Kidney epithelial cell (primary cell): Measurements from ENCODE around the gene LACTB. TPM values are rescaled to one million over a fixed set of nuclear protein-coding genes. Genes with fewer than 3 reads are reported as not detected.

ENCODE experiments used
- DNase-seq: peaks from one replicate; pipeline ENCODE4 v3.0.0-alpha.2; 2010; ENCODE audit warnings: low read depth
- H3K27me3 ChIP-seq: 2 replicates; pipeline ENCODE4 v1.6.0; 2011; ENCODE audit warnings: low read length; ENCODE audit not compliant: control insufficient read depth, insufficient read depth
- H3K36me3 ChIP-seq: 2 replicates; pipeline ENCODE4 v1.5.1; 2011; ENCODE audit warnings: low read length; ENCODE audit not compliant: control insufficient read depth, insufficient read depth
- H3K4me3 ChIP-seq: 2 replicates; pipeline ENCODE4 v1.5.1; 2011; ENCODE audit warnings: low read depth, mild to moderate bottlenecking, control low read depth, low read length
- total RNA-seq: library from RNA; depleted of rRNA; stranded (reverse); fragments of >200 nt; gene quantifications from 2 replicates; pipeline ENCODE4 v1.2.3, GENCODE V29; 2015
- TF ChIP-seq, protein P1 (sequence below): IDR thresholded peaks from 2 replicates; pipeline ENCODE4 v1.5.1; 2011; ENCODE audit warnings: mild to moderate bottlenecking, moderate library complexity, low read length, control low read depth, inconsistent platforms; ENCODE audit not compliant: insufficient read depth, poor library complexity, severe bottlenecking

The LACTB gene
- total RNA-seq, 1 donor from 2014 or later = 11.6 TPM

DNA sequence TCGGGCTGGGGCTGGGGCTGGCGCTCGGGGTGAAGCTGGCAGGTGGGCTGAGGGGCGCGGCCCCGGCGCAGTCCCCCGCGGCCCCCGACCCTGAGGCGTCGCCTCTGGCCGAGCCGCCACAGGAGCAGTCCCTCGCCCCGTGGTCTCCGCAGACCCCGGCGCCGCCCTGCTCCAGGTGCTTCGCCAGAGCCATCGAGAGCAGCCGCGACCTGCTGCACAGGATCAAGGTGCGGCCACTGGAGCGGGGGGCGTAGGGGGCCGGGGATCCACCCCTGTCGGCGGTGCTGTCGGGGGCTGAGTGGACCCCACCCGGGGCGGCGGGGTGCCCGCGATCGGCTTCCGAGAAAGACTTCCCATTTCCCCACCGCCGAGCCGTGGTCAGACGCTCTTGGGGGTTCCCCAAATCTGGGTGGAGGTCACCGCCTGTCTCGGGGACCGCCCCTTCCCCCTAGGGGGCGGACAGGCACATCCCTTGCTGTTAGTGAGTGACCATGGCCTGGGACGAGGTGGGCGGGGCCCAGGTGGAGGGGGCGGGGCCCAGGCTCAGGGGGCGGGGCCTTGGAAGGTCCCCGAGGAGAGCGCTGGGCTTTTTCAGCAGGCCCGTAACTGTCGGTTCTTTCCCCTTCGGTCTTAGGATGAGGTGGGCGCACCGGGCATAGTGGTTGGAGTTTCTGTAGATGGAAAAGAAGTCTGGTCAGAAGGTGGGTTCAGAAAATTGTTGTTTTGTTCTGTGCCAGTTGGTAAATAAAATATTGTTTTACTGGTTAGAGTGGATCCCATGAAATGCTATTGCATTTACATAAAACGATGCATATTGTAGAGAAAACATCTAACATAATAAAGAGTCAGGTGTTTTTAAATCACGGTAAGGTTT lies 578 bp downstream of the LACTB start:
- H3K36me3 ChIP-seq = no peaks in the 10 kb centered on the region
- no peak for DNase-seq
- H3K4me3 ChIP-seq = peak overlapping the region; percentile 87
- TF ChIP-seq, protein P1, sequence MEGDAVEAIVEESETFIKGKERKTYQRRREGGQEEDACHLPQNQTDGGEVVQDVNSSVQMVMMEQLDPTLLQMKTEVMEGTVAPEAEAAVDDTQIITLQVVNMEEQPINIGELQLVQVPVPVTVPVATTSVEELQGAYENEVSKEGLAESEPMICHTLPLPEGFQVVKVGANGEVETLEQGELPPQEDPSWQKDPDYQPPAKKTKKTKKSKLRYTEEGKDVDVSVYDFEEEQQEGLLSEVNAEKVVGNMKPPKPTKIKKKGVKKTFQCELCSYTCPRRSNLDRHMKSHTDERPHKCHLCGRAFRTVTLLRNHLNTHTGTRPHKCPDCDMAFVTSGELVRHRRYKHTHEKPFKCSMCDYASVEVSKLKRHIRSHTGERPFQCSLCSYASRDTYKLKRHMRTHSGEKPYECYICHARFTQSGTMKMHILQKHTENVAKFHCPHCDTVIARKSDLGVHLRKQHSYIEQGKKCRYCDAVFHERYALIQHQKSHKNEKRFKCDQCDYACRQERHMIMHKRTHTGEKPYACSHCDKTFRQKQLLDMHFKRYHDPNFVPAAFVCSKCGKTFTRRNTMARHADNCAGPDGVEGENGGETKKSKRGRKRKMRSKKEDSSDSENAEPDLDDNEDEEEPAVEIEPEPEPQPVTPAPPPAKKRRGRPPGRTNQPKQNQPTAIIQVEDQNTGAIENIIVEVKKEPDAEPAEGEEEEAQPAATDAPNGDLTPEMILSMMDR = peak; percentile 15
- H3K27me3 ChIP-seq = no peaks in the 10 kb centered on the region

DNA sequence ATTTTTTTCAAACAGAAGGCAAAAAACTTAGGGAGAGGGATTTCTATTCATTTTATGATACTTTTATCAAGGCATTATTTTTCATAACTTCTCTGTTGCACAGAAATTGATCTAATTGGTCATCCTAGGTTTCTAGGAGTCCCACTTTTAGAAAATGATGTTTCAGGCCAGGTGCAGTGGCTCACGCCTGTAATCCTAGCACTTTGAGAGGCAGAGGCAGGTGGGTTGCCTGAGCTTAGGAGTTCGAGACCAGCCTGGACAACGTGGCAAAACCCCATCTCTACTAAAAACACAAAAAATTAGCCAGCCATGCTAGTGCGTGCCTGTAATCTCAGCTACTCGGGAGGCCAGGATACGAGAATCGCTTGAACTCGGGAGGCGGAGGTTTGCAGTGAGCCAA lies 2.8 kb downstream of the LACTB start:
- no peak for DNase-seq

DNA sequence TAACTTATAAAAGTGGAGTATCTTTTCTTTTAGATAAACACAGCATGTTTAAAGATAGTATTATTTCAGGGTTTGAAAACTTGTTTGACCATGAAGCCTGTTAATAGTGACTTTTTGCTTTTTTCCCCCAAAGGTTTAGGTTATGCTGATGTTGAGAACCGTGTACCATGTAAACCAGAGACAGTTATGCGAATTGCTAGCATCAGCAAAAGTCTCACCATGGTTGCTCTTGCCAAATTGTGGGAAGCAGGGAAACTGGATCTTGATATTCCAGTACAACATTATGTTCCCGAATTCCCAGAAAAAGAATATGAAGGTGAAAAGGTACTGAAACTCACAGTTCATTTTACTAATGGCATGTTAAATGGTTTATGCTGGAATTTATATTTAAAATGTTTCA lies 5.1 kb downstream of the LACTB start:
- TF ChIP-seq, protein P1 = no peak
- no peak for DNase-seq
- no peak overlapping the region for H3K4me3 ChIP-seq

More for the DNA sequence above, 2.8 kb downstream of the LACTB start:
- H3K36me3 ChIP-seq = no peaks in the 10 kb centered on the region
- H3K27me3 ChIP-seq = no peaks in the 10 kb centered on the region
- TF ChIP-seq, protein P1 = no peak
- H3K4me3 ChIP-seq = no peak overlapping the region

DNA sequence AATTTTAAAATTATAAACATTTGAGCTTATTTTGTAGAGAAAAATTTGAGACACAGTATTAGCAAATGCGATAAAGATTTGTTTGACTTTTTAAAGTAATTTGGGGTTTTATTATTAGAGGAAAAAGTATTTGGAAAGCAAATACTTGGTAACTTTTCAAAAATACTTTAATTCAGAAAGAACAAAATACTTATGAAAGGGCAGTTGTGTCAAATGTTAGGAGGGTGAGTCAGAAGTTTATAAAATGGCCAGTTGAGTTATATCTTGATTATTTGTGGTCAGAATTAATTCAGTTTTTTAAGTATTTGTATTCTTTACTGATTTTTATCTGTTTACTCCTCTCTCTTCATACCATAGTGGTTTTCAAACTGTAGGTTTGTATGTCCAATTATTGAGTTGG lies 12.1 kb downstream of the LACTB start:
- DNase-seq = no peak
- TF ChIP-seq, protein P1 = no peak
- H3K27me3 ChIP-seq = no peaks in the 10 kb centered on the region
- no peak overlapping the region for H3K4me3 ChIP-seq
- H3K36me3 ChIP-seq = peaks cover 2% of the 10 kb centered on the region

More for the DNA sequence above, 5.1 kb downstream of the LACTB start:
- H3K36me3 ChIP-seq = no peaks in the 10 kb centered on the region
- H3K27me3 ChIP-seq = no peaks in the 10 kb centered on the region

DNA sequence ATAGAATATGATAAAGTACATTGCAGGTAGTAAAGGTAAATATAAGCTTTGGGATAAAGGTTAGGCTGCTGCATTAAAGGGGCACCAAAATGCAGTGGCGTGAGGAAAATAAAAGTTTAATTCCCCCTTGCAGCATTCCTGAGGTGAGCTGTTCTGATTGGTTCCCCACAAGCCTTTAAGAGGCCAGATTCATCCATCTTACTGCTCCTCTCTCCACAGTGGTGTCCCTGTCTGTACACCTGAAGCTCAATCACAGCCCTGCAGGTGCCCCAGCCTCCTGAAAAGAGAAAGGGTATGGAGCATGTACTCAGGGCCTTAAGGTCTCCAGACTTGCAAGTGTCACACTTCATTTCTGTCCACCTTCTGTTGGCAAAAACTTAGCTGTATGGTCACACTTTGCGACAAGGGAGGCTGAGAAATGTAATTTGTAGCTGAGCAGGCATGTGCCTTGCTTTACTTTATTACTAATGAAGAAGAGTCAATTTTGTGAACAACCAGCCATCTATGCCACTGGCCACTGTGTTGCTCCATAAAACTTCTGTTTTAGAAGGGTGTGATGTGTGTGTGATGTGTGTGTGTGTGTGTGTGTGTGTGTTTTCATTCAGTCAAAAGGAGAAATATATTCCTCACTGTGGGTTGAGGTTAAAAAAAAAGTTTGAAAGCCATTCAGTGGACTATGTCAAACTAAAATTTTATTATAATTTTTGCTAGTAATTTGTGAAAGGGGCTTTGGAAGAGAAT lies 12.8 kb downstream of the LACTB start:
- Histone ChIP-seq H3K4me3 (no peak overlapping the region), H3K27me3 (no peaks in the 10 kb centered on the region), H3K36me3 (peaks cover 2% of the 10 kb centered on the region)
- DNase-seq = no peak
- TF ChIP-seq, protein P1 = no peak
